Thymus (tissue), 11 donors: ENCODE measurements around the gene IFRD2. TPM values are rescaled to one million over a fixed set of nuclear protein-coding genes. Genes with fewer than 3 reads are reported as not detected.
A peak's percentile ranks its signal among the peaks of the same experiment; 100 is the strongest.

Experiments used
- DNase-seq, 9 donors: peaks; one replicate each; pipeline ENCODE4 v3.0.0-alpha.2; 2013; ENCODE audit warnings: low spot score in 9 of 9, low read depth in 6 of 9, missing footprints in 1 of 9
- H3K27ac ChIP-seq, 2 donors: one replicate each; pipeline ENCODE4 v1.5.1; 2013; ENCODE audit warnings: control low read depth in 1 of 2, low read depth in 1 of 2, low read length in 1 of 2, mild to moderate bottlenecking in 1 of 2, moderate library complexity in 1 of 2
- H3K27me3 ChIP-seq, 2 donors: one replicate each; pipeline ENCODE4 v1.5.1; 2013; ENCODE audit warnings: low read length in 1 of 2; ENCODE audit not compliant: control insufficient read depth in 2 of 2, insufficient read depth in 1 of 2
- H3K36me3 ChIP-seq, 2 donors: one replicate each; pipeline ENCODE4 v1.5.1; 2013; ENCODE audit warnings: low read length in 1 of 2, mild to moderate bottlenecking in 1 of 2, moderate library complexity in 1 of 2; ENCODE audit not compliant: control insufficient read depth in 2 of 2, insufficient read depth in 2 of 2
- H3K4me1 ChIP-seq, 2 donors: one replicate each; pipeline ENCODE4 v1.5.1; 2013; ENCODE audit warnings: low read length in 2 of 2; ENCODE audit not compliant: control insufficient read depth in 2 of 2, insufficient read depth in 2 of 2
- H3K4me3 ChIP-seq, 2 donors: one replicate each; pipeline ENCODE4 v1.5.1; 2013; ENCODE audit warnings: low read length in 2 of 2, control low read depth in 1 of 2, mild to moderate bottlenecking in 1 of 2
- H3K9me3 ChIP-seq, 2 donors: one replicate each; pipeline ENCODE4 v1.5.1; 2013; ENCODE audit warnings: low read length in 1 of 2, mild to moderate bottlenecking in 1 of 2; ENCODE audit not compliant: control insufficient read depth in 2 of 2, insufficient read depth in 1 of 2
- WGBS: extraction: QIAGEN DNeasy Blood & Tissue Kit; methylation state at CpG from one replicate; pipeline ENCODE4 v1.1.7; 2013; 5-methylcytosine and 5-hydroxymethylcytosine counted together
- polyA plus RNA-seq: library from polyadenylated mRNA; stranded (reverse); fragments of 200-250 nt; gene quantifications from one replicate; pipeline ENCODE4 v1.2.3, GENCODE V29; 2013
- total RNA-seq: library from RNA; stranded (reverse); fragments of 120-200 nt; gene quantifications from one replicate; pipeline ENCODE4 v1.2.4, GENCODE V29; 2013
- donor health status: healthy.

Gene IFRD2
- total and polyA plus RNA-seq, 2 donors, result 31.0 to 52.3 TPM

- no peak overlapping the region for H3K4me3 ChIP-seq
- no peaks in the 10 kb centered on the region for H3K9me3 ChIP-seq
- 24% methylated on average over 22 of the region's 22 CpGs for WGBS
- peaks cover 0 to 6% of the 10 kb centered on the region in 2 donors for H3K4me1 ChIP-seq
- DNase-seq, result no peak
- H3K27me3 ChIP-seq, result peaks cover 9 to 62% of the 10 kb centered on the region in 2 donors
- no peaks in the 10 kb centered on the region for H3K36me3 ChIP-seq
- H3K27ac ChIP-seq, result no peak overlapping the region
These were observed 24.8 kb downstream of the IFRD2 start for GRCh38 chr3:50267280-50267913.

DNA sequence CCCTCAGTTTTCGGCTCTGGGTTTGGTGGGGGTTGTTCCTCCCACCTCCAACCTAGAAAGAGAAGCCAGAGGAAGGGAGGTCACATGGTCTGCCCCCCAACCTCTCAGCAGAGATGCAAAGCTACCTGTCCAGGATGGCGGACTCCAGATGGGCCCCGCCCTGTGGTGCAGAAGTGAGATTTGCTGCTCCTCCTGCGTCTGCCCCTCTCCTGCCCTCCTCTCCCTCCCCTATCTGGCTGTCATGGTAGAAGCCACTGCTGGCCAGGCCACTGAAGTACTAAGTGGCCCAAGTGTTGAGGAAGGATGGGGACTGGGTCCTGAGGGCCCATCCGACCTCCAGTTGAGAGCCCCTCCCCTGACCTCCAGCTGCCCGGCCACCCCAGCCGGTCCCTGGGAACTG is 25.4 kb downstream of the IFRD2 start:
- Histone ChIP-seq H3K27ac (peak overlapping the region in 1 of 2 donors; percentile 2), H3K4me1 (peaks cover 0 to 6% of the 10 kb centered on the region in 2 donors), H3K36me3 (no peaks in the 10 kb centered on the region), H3K4me3 (no peak overlapping the region), H3K27me3 (peaks cover 9 to 59% of the 10 kb centered on the region in 2 donors), H3K9me3 (no peaks in the 10 kb centered on the region)
- WGBS, result 86% methylated on average over 7 of the region's 7 CpGs
- DNase-seq, result no peak

- Histone ChIP-seq H3K36me3 (no peaks in the 10 kb centered on the region), H3K4me3 (no peak overlapping the region), H3K27ac (no peak overlapping the region), H3K27me3 (peaks cover 9 to 56% of the 10 kb centered on the region in 2 donors), H3K4me1 (peaks cover 0 to 7% of the 10 kb centered on the region in 2 donors), H3K9me3 (no peaks in the 10 kb centered on the region)
- no peak for DNase-seq
- 92% methylated on average over 6 of the region's 6 CpGs for WGBS
These were observed 26.2 kb downstream of the IFRD2 start for GRCh38 chr3:50266017-50266416.

GRCh38 chr3:50265571-50265970 is 26.7 kb downstream of the IFRD2 start:
- H3K4me3 ChIP-seq, result no peak overlapping the region
- H3K9me3 ChIP-seq, result no peaks in the 10 kb centered on the region
- peaks cover 0 to 11% of the 10 kb centered on the region in 2 donors for H3K4me1 ChIP-seq
- no peak for DNase-seq
- H3K27me3 ChIP-seq, result peaks cover 9 to 57% of the 10 kb centered on the region in 2 donors
- no peaks in the 10 kb centered on the region for H3K36me3 ChIP-seq
- 82% methylated on average over 1 of the region's 1 CpG for WGBS
- no peak overlapping the region for H3K27ac ChIP-seq

GRCh38 chr3:50264964-50265485 is 27.2 kb downstream of the IFRD2 start:
- H3K27ac ChIP-seq, result no peak overlapping the region
- no peaks in the 10 kb centered on the region for H3K36me3 ChIP-seq
- WGBS, result 92% methylated on average over 7 of the region's 7 CpGs
- peaks cover 9 to 58% of the 10 kb centered on the region in 2 donors for H3K27me3 ChIP-seq
- no peaks in the 10 kb centered on the region for H3K9me3 ChIP-seq
- H3K4me3 ChIP-seq, result no peak overlapping the region
- no peak for DNase-seq
- H3K4me1 ChIP-seq, result peaks cover 3 to 15% of the 10 kb centered on the region in 2 donors

DNA sequence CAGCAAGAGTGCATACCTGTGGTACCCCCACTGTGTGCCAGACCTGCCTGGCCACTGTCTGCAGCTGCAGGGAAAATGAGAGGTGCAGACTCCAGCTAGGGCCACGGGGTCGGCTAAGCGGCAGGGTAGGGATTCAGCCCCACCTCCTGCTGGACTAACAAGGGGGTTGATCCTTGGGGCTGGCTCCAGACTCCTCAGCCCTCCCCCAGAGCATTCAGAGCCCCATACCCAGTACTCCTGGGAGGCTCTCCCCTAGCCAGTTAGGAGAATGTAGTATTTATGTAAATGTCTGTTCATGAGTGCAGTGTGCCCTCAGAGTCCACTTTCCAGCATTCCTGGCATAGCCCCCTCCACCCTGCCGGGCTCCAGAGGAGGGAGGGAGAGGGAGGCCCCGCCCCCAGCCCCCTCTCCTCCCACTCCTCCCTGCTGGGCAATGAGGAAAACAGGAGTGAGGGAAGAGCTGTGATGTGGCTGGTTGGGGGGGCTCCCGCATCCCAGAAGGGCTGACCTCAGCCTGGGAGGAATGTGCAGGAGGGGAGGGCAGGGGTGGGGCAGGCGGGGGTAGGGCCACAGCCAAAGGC is 27.8 kb downstream of the IFRD2 start:
- Histone ChIP-seq H3K27me3 (peaks cover 8 to 52% of the 10 kb centered on the region in 2 donors), H3K9me3 (no peaks in the 10 kb centered on the region), H3K36me3 (peaks cover 0 to 2% of the 10 kb centered on the region in 2 donors), H3K27ac (no peak overlapping the region), H3K4me3 (no peak overlapping the region), H3K4me1 (peaks cover 3 to 20% of the 10 kb centered on the region in 2 donors)
- DNase-seq, result no peak
- WGBS, result 78% methylated on average over 7 of the region's 7 CpGs

DNA sequence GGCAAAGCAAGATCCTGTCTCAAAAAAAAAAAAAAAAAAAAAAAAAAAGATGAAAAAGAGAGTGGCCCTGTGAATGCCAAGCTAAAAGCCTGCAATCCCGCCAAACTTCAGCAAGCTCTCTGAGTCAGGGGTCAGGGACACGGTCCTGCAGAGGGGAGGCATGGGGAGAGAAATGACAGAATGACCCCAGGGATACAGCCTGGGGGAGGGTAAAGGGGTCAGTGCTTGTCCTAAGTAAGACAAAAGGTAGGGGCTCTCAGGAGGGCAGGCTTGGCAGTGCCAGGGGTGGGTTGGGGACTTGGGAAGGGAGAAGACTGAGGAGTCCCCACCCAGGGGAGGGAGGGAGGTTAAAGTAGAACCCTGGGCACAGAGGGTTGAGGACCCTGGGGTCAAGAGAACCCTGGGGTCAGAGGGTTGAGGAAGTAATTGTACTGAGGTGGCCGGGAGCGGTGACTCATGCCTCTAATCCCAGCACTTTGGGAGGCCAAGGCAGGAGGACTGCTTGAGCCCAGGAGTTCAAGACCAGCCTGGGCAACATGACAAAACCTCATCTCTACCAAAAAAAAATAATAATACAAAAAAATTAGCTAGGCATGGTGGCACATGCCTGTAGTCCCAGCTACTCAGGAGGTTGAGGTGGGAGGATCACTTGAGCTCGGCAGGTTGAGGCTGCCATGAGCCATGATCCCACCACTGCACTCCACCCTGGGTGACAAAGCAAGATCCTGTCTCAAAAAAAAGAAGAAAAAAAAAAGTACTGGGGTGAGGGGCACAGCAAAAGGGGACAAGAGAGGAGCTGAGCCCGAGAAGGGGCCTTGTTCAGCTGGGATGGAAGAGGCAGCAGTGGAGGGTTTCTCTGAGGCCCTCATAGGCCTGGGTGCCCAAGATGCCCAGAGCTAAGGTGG is 28.5 kb downstream of the IFRD2 start:
- 94% methylated on average over 6 of the region's 6 CpGs for WGBS

GRCh38 chr3:50262778-50263177 is 29.5 kb downstream of the IFRD2 start:
- Histone ChIP-seq H3K27ac (no peak overlapping the region), H3K36me3 (peaks cover 7 to 15% of the 10 kb centered on the region in 2 donors), H3K9me3 (no peaks in the 10 kb centered on the region), H3K4me1 (peaks cover 3 to 30% of the 10 kb centered on the region in 2 donors), H3K4me3 (no peak overlapping the region), H3K27me3 (peaks cover 7 to 35% of the 10 kb centered on the region in 2 donors)
- no peak for DNase-seq
- 96% methylated on average over 7 of the region's 7 CpGs for WGBS

More for the DNA sequence above, 28.5 kb downstream of the IFRD2 start:
- H3K36me3 ChIP-seq, result peaks cover 0 to 5% of the 10 kb centered on the region in 2 donors
- peaks cover 3 to 23% of the 10 kb centered on the region in 2 donors for H3K4me1 ChIP-seq
- H3K4me3 ChIP-seq, result no peak overlapping the region
- peaks cover 7 to 45% of the 10 kb centered on the region in 2 donors for H3K27me3 ChIP-seq
- no peak overlapping the region for H3K27ac ChIP-seq
- DNase-seq, result no peak
- H3K9me3 ChIP-seq, result no peaks in the 10 kb centered on the region
